Heart left ventricle (tissue), 16 donors: ENCODE measurements around the gene ATF6. TPM values are rescaled to one million over a fixed set of nuclear protein-coding genes. Genes with fewer than 3 reads are reported as not detected.

Experiments
- ATAC-seq, 4 donors: fragments of 200-7000 bp; cut with Tn5 transposase; one replicate each; pipeline ENCODE4 v1.9.1; 2020 to 2022; ENCODE audit warnings: moderate library complexity in 4 of 4, mild to moderate bottlenecking in 3 of 4, moderate number of reproducible peaks in 1 of 4
- DNase-seq, 5 donors: peaks; one replicate each; pipeline ENCODE4 v3.0.0-alpha.2; 2020
- H3K27ac ChIP-seq, 12 donors: fragments of 200-600 bp; sonication (generic) in 4 of 12; one replicate each; pipeline versions ENCODE4 v1.5.0 to v1.8.0; 2016 to 2022; ENCODE audit warnings: mild to moderate bottlenecking in 2 of 12
- H3K27me3 ChIP-seq, 9 donors: fragments of 200-600 bp; sonication (generic) in 2 of 9; one replicate each; pipeline versions ENCODE4 v1.5.1 to v1.8.0; 2016 to 2022; ENCODE audit warnings: mild to moderate bottlenecking in 3 of 9
- H3K36me3 ChIP-seq, 9 donors: fragments of 200-600 bp; sonication (generic) in 2 of 9; one replicate each; pipeline versions ENCODE4 v1.5.0 to v1.8.0; 2018 to 2022; ENCODE audit warnings: mild to moderate bottlenecking in 2 of 9
- H3K4me1 ChIP-seq, 12 donors: fragments of 200-600 bp; sonication (generic) in 4 of 12; one replicate each; pipeline versions ENCODE4 v1.5.0 to v1.8.0; 2016 to 2022; ENCODE audit warnings: mild to moderate bottlenecking in 3 of 12
- H3K4me3 ChIP-seq, 12 donors: fragments of 200-600 bp; sonication (generic) in 4 of 12; one replicate each; pipeline versions ENCODE4 v1.5.0 to v1.8.0; 2017 to 2022; ENCODE audit warnings: mild to moderate bottlenecking in 9 of 12, moderate library complexity in 4 of 12
- H3K9me3 ChIP-seq, 12 donors: fragments of 200-600 bp; sonication (generic) in 4 of 12; one replicate each; pipeline versions ENCODE4 v1.5.0 to v1.8.0; 2016 to 2022; ENCODE audit warnings: mild to moderate bottlenecking in 1 of 12
- CTCF ChIP-seq, 12 donors: fragments of 200-600 bp; sonication (generic) in 4 of 12; IDR thresholded peaks; one replicate each; pipeline versions ENCODE4 v1.5.0 to v1.8.0; 2018 to 2022; ENCODE audit warnings: antibody characterized with exemption in 12 of 12, mild to moderate bottlenecking in 5 of 12
- POLR2A ChIP-seq, 2 donors: fragments of 450-650 bp; IDR thresholded peaks; one replicate each; pipeline ENCODE4 v1.6.1; 2017; ENCODE audit warnings: antibody characterized with exemption in 2 of 2, mild to moderate bottlenecking in 2 of 2, moderate library complexity in 2 of 2
- WGBS, 4 donors: extraction: QIAGEN DNeasy Blood & Tissue Kit in 2 of 4; methylation state at CpG; one replicate each; pipeline versions ENCODE4 v1.1.5 to v1.1.7; 2013 to 2018; 5-methylcytosine and 5-hydroxymethylcytosine counted together
- intact Hi-C, 10 donors: fragments of 100-400 bp; cut with DNase I; formaldehyde crosslinking; loops; one replicate each; pipeline versions ENCODE4 v1.11.1 to v1.14.2; 2022
- polyA plus RNA-seq, 2 donors: library from polyadenylated mRNA; stranded (reverse); fragments of 200-250 nt; gene quantifications; one replicate each; pipeline ENCODE4 v1.2.3, GENCODE V29; 2013
- total RNA-seq, 9 donors: library from RNA; depleted of rRNA in 2 of 9; stranded (reverse); fragments of >200 nt in 2 of 9; fragmentation: NEBNext Ultra II Directional in 3 of 9; extraction: Animal tissue kit (Norgen Biotek cat#: 25700) in 3 of 9; gene quantifications; one replicate each; pipeline versions ENCODE4 v1.1.0 to v1.2.4, GENCODE V29; 2016 to 2023
- donor health status: ischemic (EF 13 %, LVEDD 7.1; RV severe dilation, severe dysfunction).
- donor health status: healthy with polysubstance abuse.
- donor health status: DM: no; HTN: yes; CAD: no.
- donor health status: DM: no; HTN: no; CAD: no.
- donor health status: ischemic (EF 25% LVEDD 6.9; RV normal size, moderate dysfunction).
- donor health status: ischemic (EF 25% LVEDD 5.7; RV mildly dilated, moderate dysfunction).
- donor health status: healthy.
- donor health status: DM: yes; HTN: yes; CAD: no.
- donor health status: ischemic (EF 35%, LVEDD 5.7; RV mildly dilated, moderate dysfunction).
- donor health status: nonischemic (EF 11% LVEDD 7.7; RV severe dilation, severe dysfunction).
- donor health status: DM: yes; HTN: yes; CAD: no.
- donor health status: PGD.
- donor health status: ischemic (EF 29% LVEDD 5.4; RV normal size, mild dysfunction).
- donor health status: nonischemic (EF 23%, LVEDD 6.1; RV moderate dilation, normal function).

Gene ATF6
- total and polyA plus RNA-seq, 11 donors = 3.0 to 24.4 (median 16.3) TPM

DNA sequence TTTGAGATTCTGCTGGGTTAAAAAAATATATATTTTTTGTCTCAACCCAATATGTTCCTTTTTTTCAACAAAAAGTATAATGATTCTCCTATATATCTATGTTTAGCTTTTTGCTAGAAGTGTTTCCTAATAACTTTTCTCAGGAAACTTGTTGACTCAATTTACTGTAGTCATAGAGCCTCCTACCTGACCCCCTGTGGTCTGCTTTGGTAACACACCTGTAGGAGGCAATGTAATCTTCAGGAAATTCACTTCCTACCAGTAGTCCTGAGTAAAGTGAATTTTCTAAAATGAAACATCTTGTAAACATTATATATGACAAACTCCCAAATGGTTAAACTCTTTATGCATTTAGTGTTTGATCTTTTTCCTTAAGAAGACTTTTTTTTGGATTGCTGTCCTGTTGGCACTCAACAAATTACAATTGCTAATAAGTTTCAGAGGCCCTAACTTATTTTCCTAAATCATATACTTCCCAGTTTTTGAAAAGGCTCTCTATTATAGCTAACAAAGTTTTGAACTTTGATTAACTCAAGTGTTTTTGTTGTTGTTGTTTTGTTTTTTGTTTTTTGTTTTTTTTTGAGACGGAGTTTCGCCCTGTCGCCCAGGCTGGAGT is 139.3 kb downstream of the ATF6 start:
- intact Hi-C loops = no loop called here
- Histone ChIP-seq H3K27ac (no peak overlapping the region), H3K9me3 (no peaks in the 10 kb centered on the region), H3K27me3 (no peaks in the 10 kb centered on the region), H3K4me1 (peaks cover 0 to 16% (median 4%) of the 10 kb centered on the region in 12 donors), H3K36me3 (no peaks in the 10 kb centered on the region), H3K4me3 (no peak overlapping the region)
- ATAC-seq (no peak), DNase-seq (no peak)
- WGBS, 4 donors = 94 to 99% (median 97%) methylated on average over 3 of the region's 3 CpGs
- TF ChIP-seq CTCF (IDR thresholded peaks at IDR 0.05) = peak in 8 of 12 donors; percentile 16 to 43 (median 30)
- TF ChIP-seq POLR2A (IDR thresholded peaks at IDR 0.05) = no peak

GRCh38 chr1:161907265-161907664 is 141.1 kb downstream of the ATF6 start:
- TF ChIP-seq POLR2A (IDR thresholded peaks at IDR 0.05) = no peak
- no peak for TF ChIP-seq CTCF (IDR thresholded peaks at IDR 0.05)
- Histone ChIP-seq H3K27me3 (no peaks in the 10 kb centered on the region), H3K4me3 (no peak overlapping the region), H3K9me3 (no peaks in the 10 kb centered on the region), H3K4me1 (peaks cover 0 to 28% (median 4%) of the 10 kb centered on the region in 12 donors), H3K36me3 (peaks cover 0 to 2% (median 0%) of the 10 kb centered on the region in 9 donors), H3K27ac (no peak overlapping the region)
- ATAC-seq (no peak), DNase-seq (no peak)
- intact Hi-C loops = no loop called here

DNA sequence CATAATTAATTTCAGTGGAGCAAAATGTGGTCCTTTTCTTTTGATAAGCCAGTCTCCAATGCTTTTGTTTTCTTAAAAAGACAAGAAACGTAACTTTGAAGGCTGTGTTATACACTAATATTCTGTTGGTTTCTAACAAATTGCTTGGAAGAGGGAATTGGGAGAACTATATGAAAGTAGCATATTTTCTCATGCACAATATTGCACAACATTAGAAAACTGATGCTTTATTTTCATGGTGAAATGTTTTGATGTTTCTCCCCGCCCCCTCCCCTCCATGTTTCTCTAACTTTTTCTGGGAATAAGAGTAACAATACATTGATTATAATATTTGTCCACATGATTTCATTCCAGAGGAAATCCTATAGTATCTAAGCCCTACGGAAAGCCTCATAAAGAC is 142.1 kb downstream of the ATF6 start:
- H3K27me3 ChIP-seq = no peaks in the 10 kb centered on the region
- no peak for DNase-seq
- H3K36me3 ChIP-seq = peaks cover 0 to 12% (median 4%) of the 10 kb centered on the region in 9 donors
- no peak for ATAC-seq
- H3K4me1 ChIP-seq = peaks cover 0 to 28% (median 4%) of the 10 kb centered on the region in 12 donors
- 93 to 96% (median 95%) methylated on average over 3 of the region's 3 CpGs for WGBS, 4 donors
- H3K4me3 ChIP-seq = no peak overlapping the region
- no peaks in the 10 kb centered on the region for H3K9me3 ChIP-seq
- TF ChIP-seq POLR2A (IDR thresholded peaks at IDR 0.05) (no peak), CTCF (IDR thresholded peaks at IDR 0.05) (no peak)
- intact Hi-C loops = no loop called here
- H3K27ac ChIP-seq = no peak overlapping the region

DNA sequence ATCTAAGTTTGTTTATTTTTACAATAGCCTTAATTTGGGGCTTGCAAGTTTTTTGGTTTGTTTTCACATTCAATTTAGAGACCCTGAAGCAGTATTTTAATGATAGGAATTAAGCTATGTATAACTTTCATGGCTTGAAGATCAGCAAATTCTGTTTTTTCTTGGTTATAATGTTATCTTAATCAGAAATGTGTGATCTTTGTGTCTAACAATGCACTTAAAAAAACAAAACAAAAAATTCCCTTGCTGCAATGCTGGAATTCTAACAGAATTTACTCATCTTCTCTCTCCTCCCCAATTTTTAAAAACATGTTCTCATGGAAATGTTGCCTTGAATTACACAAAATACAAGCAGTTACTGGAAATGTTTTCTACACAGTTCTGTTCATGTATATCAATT is 144.5 kb downstream of the ATF6 start:
- Histone ChIP-seq H3K9me3 (no peaks in the 10 kb centered on the region), H3K27me3 (no peaks in the 10 kb centered on the region), H3K27ac (no peak overlapping the region), H3K36me3 (peaks cover 0 to 34% (median 24%) of the 10 kb centered on the region in 9 donors), H3K4me3 (no peak overlapping the region), H3K4me1 (peaks cover 0 to 28% (median 4%) of the 10 kb centered on the region in 12 donors)
- TF ChIP-seq POLR2A (IDR thresholded peaks at IDR 0.05) (no peak), CTCF (IDR thresholded peaks at IDR 0.05) (no peak)
- intact Hi-C loops = no loop called here
- ATAC-seq = no peak
- no peak for DNase-seq
